Mesenchymal stem cell (in vitro differentiated cells and primary cell): ENCODE measurements around the gene MRFAP1.
A peak's percentile ranks its signal among the peaks of the same experiment; 100 is the strongest.

ENCODE experiments used
- DNase-seq: peaks from one replicate; pipeline ENCODE4 v3.0.0-alpha.2; 2013
- H2AFZ ChIP-seq: one replicate; pipeline ENCODE4 v1.6.1; 2013; ENCODE audit warnings: low read depth, mild to moderate bottlenecking, control low read depth, inconsistent platforms, low read length, moderate library complexity
- H2AK5ac ChIP-seq: 2 replicates; pipeline ENCODE4 v1.6.1; 2013; ENCODE audit warnings: low read length, moderate library complexity, mild to moderate bottlenecking, inconsistent platforms; ENCODE audit not compliant: severe bottlenecking
- H2BK120ac ChIP-seq: one replicate; pipeline ENCODE4 v1.6.1; 2013; ENCODE audit warnings: low read depth, mild to moderate bottlenecking, inconsistent platforms, low read length, moderate library complexity
- H2BK12ac ChIP-seq, 2 experiments: one replicate each; pipeline ENCODE4 v1.6.1; 2013; ENCODE audit warnings: inconsistent platforms in 2 of 2, low read length in 2 of 2, mild to moderate bottlenecking in 2 of 2, moderate library complexity in 2 of 2, control low read depth in 1 of 2
- H2BK15ac ChIP-seq: one replicate; pipeline ENCODE4 v1.6.1; 2013; ENCODE audit warnings: mild to moderate bottlenecking, low read depth, inconsistent platforms; ENCODE audit not compliant: poor library complexity, severe bottlenecking
- H2BK5ac ChIP-seq: 2 replicates; pipeline ENCODE4 v1.6.1; 2013; ENCODE audit warnings: low read depth, mild to moderate bottlenecking, low read length, control low read depth, inconsistent platforms; ENCODE audit not compliant: poor library complexity, severe bottlenecking
- H3K14ac ChIP-seq, 2 experiments: one replicate each; pipeline ENCODE4 v1.6.1; 2013; ENCODE audit warnings: inconsistent platforms in 2 of 2, low read length in 2 of 2, control low read depth in 1 of 2, mild to moderate bottlenecking in 1 of 2, moderate library complexity in 1 of 2
- H3K18ac ChIP-seq, 2 experiments: one replicate each; pipeline ENCODE4 v1.6.1; 2013; ENCODE audit warnings: inconsistent platforms in 2 of 2, low read length in 2 of 2, control low read depth in 1 of 2, low read depth in 1 of 2, mild to moderate bottlenecking in 1 of 2
- H3K23ac ChIP-seq, 2 experiments: one replicate each; pipeline ENCODE4 v1.6.1; 2013; ENCODE audit warnings: inconsistent platforms in 2 of 2, low read length in 2 of 2, mild to moderate bottlenecking in 2 of 2, moderate library complexity in 2 of 2, control low read depth in 1 of 2
- H3K27ac ChIP-seq: 2 replicates; pipeline ENCODE4 v1.5.1; 2013; ENCODE audit warnings: mild to moderate bottlenecking, moderate library complexity, low read length, control low read depth, inconsistent platforms; ENCODE audit not compliant: poor library complexity, severe bottlenecking
- H3K27me3 ChIP-seq, 2 experiments: 2 replicates each; pipeline versions ENCODE4 v1.6.1 to v1.7.0; 2013; ENCODE audit warnings: low read length in 2 of 2, mild to moderate bottlenecking in 2 of 2, moderate library complexity in 2 of 2, control low read depth in 1 of 2, inconsistent platforms in 1 of 2; ENCODE audit not compliant: control insufficient read depth in 1 of 2, insufficient read depth in 1 of 2
- H3K36me3 ChIP-seq, 2 experiments: 2 replicates each; pipeline versions ENCODE4 v1.6.1 to v1.7.0; 2013; ENCODE audit warnings: low read length in 2 of 2, control low read depth in 1 of 2, inconsistent platforms in 1 of 2, low read depth in 1 of 2, mild to moderate bottlenecking in 1 of 2; ENCODE audit not compliant: insufficient read depth in 2 of 2, control insufficient read depth in 1 of 2
- H3K4ac ChIP-seq, 2 experiments: one replicate each; pipeline ENCODE4 v1.6.1; 2013; ENCODE audit warnings: inconsistent platforms in 2 of 2, low read length in 2 of 2, mild to moderate bottlenecking in 2 of 2, moderate library complexity in 2 of 2, control low read depth in 1 of 2, low read depth in 1 of 2
- H3K4me1 ChIP-seq: 2 replicates; pipeline ENCODE4 v1.6.1; 2013; ENCODE audit warnings: low read depth, low read length, control low read depth; ENCODE audit not compliant: control insufficient read depth, insufficient read depth
- H3K4me2 ChIP-seq: 2 replicates; pipeline ENCODE4 v1.6.1; 2013; ENCODE audit warnings: low read length, mild to moderate bottlenecking, inconsistent platforms; ENCODE audit not compliant: poor library complexity, severe bottlenecking
- H3K4me3 ChIP-seq, 2 experiments: 2 replicates each; pipeline versions ENCODE4 v1.5.1 to v1.7.0; 2013; ENCODE audit warnings: low read length in 2 of 2, mild to moderate bottlenecking in 2 of 2, control low read depth in 1 of 2, low read depth in 1 of 2; ENCODE audit not compliant: insufficient read depth in 1 of 2
- H3K79me1 ChIP-seq: replicated peaks from 2 replicates; pipeline ENCODE4 v1.6.1; 2013; ENCODE audit warnings: mild to moderate bottlenecking, control low read depth, low read length, inconsistent platforms; ENCODE audit not compliant: poor library complexity, severe bottlenecking
- H3K9ac ChIP-seq: 2 replicates; pipeline ENCODE4 v1.7.0; 2013; ENCODE audit warnings: mild to moderate bottlenecking, low read length, moderate library complexity
- H3K9me3 ChIP-seq: 2 replicates; pipeline ENCODE4 v1.7.0; 2013; ENCODE audit warnings: mild to moderate bottlenecking, low read length; ENCODE audit not compliant: control insufficient read depth
- H4K8ac ChIP-seq: one replicate; pipeline ENCODE4 v1.6.1; 2013; ENCODE audit warnings: inconsistent platforms, mild to moderate bottlenecking, low read length, moderate library complexity
- H4K91ac ChIP-seq: one replicate; pipeline ENCODE4 v1.6.1; 2013; ENCODE audit warnings: mild to moderate bottlenecking, low read length, inconsistent platforms
- WGBS: methylation state at CpG from one replicate; pipeline ENCODE4 v1.1.7; 2013; ENCODE audit warnings: mixed read lengths; 5-methylcytosine and 5-hydroxymethylcytosine counted together

MRFAP1 gene

DNA sequence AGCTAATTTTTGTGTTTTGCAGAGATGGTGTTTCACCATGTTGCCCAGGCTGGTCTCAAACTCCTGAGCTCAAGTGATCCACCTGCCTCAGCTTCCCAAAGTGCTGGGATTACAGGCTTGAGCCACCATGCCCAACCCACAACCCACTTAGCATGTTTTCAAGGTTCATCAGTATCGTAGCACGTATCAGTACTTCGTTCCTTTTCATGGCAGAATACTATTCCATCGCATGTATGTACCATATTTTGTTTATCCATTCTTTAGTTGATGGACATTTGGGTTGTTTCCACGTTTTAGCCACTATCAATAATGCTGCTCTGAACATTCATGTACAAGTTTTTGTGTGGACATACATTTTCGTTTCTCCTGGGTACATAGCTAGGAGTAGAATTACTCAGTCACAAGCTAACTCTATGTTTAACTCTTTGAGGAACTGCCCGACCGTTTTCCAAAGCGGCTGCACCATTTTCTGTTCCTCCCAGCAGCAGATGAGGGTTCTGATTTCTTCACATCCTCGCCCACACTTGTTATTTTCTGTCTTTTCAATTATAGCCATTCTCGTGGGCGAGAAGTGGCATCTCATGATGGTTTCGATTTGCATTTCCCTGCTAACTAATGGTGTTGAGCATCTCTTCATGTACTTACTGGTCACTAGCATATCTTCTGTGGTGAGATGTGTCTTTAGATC is 33.0 kb upstream of the MRFAP1 start:
- H2BK15ac ChIP-seq = no peak overlapping the region
- no peak overlapping the region for H3K4me2 ChIP-seq
- no peak overlapping the region for H3K4ac ChIP-seq
- H4K8ac ChIP-seq = no peak overlapping the region
- no peak overlapping the region for H3K27ac ChIP-seq
- no peak overlapping the region for H2BK120ac ChIP-seq
- H3K14ac ChIP-seq = no peak overlapping the region
- peaks cover 73 to 76% of the 10 kb centered on the region in 2 experiments for H3K36me3 ChIP-seq
- peaks cover 15% of the 10 kb centered on the region for H3K9me3 ChIP-seq
- H3K4me3 ChIP-seq = no peak overlapping the region
- H2BK12ac ChIP-seq = no peak overlapping the region
- H3K79me1 ChIP-seq = no peaks in the 10 kb centered on the region
- H3K27me3 ChIP-seq = no peaks in the 10 kb centered on the region
- DNase-seq = no peak
- no peak overlapping the region for H2AK5ac ChIP-seq
- H2BK5ac ChIP-seq = no peak overlapping the region
- no peak overlapping the region for H3K9ac ChIP-seq
- no peak overlapping the region for H3K23ac ChIP-seq
- H3K4me1 ChIP-seq = no peaks in the 10 kb centered on the region
- no peak overlapping the region for H3K18ac ChIP-seq
- H2AFZ ChIP-seq = no peak overlapping the region
- WGBS = 91% methylated on average over 11 of the region's 13 CpGs
- no peak overlapping the region for H4K91ac ChIP-seq

DNA sequence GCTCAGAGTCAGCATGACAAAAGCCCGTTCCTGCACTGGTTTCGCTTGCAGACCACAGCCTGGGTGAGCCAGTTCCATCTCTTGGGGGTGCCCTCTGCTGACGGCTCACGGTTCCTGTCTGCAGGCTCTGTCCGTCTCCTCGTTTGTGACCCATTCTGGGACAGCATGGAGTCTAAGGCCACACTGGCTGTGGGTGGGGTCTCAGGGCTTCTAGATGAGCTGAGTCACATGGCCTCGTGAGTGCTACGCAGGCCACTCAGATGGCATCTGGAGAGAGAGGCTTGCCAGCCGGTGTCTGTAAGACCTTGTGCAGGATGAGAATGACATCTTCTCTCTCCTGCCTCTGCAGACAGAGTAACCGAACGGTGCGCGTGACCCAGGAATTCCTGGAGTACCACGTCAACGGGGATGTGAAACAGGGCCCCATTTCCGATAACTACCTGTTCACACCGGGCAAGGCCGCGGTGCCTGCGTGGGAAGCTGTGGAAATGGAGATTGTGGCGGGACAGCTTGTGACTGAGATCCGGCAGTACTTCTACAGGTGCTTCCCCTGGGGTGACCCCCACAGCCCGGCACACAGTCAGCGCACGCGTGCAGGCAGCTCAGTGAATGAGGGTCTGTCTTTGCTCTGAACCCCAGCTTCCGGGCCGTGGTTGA is 31.6 kb upstream of the MRFAP1 start:
- no peak overlapping the region for H2AK5ac ChIP-seq
- H2BK12ac ChIP-seq = no peak overlapping the region
- H4K8ac ChIP-seq = no peak overlapping the region
- H3K36me3 ChIP-seq = peaks cover 70 to 74% of the 10 kb centered on the region in 2 experiments
- H3K14ac ChIP-seq = no peak overlapping the region
- H3K4me1 ChIP-seq = no peaks in the 10 kb centered on the region
- H3K9me3 ChIP-seq = peaks cover 15% of the 10 kb centered on the region
- H3K79me1 ChIP-seq = no peaks in the 10 kb centered on the region
- H2AFZ ChIP-seq = no peak overlapping the region
- no peak overlapping the region for H2BK15ac ChIP-seq
- no peak for DNase-seq
- H3K4me2 ChIP-seq = no peak overlapping the region
- H3K4me3 ChIP-seq = no peak overlapping the region
- no peak overlapping the region for H2BK120ac ChIP-seq
- H3K27ac ChIP-seq = no peak overlapping the region
- no peak overlapping the region for H3K9ac ChIP-seq
- no peak overlapping the region for H3K23ac ChIP-seq
- no peak overlapping the region for H3K4ac ChIP-seq
- H4K91ac ChIP-seq = no peak overlapping the region
- no peaks in the 10 kb centered on the region for H3K27me3 ChIP-seq
- 90% methylated on average over 28 of the region's 28 CpGs for WGBS
- H2BK5ac ChIP-seq = no peak overlapping the region
- H3K18ac ChIP-seq = no peak overlapping the region

DNA sequence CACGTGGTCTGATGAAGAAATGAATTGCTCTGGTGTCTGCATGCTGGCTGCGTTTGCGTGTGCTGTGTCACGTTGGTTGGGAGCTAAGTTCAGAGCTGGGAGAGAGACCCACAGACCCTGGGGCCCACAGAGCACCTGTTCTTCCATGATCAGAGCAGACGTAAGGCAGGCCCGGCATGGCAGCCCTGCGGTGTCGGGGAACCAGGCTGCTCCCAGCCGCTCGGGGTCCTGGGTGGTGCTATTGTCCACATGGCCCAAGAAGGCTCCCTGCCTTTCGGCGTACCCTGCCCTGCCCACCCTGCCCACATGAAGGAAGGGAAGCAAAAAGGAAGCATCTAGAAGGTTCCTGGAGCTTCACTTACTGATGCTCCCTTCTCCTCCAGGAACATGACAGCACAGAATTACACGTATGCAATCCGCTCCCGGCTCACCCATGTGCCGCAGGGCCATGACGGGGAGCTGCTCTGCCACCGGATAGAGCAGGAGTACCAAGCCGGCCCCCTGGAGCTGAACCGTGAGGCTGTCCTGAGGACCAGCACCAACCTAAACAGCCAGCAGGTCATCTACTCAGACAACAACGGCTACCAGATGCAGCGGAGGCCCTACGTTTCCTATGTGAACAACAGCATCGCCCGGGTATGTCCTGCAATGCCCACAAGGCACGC is 30.9 kb upstream of the MRFAP1 start:
- Histone ChIP-seq H4K8ac (no peak overlapping the region), H2AFZ (no peak overlapping the region), H3K4ac (no peak overlapping the region), H3K23ac (no peak overlapping the region), H3K4me1 (no peaks in the 10 kb centered on the region), H2AK5ac (no peak overlapping the region), H3K4me3 (no peak overlapping the region), H3K27ac (no peak overlapping the region), H4K91ac (no peak overlapping the region), H3K36me3 (peaks cover 73 to 75% of the 10 kb centered on the region in 2 experiments), H2BK120ac (no peak overlapping the region), H2BK12ac (no peak overlapping the region), H3K9me3 (peaks cover 13% of the 10 kb centered on the region), H3K79me1 (no peaks in the 10 kb centered on the region), H3K27me3 (no peaks in the 10 kb centered on the region), H3K14ac (no peak overlapping the region), H3K9ac (no peak overlapping the region), H3K4me2 (no peak overlapping the region), H3K18ac (no peak overlapping the region), H2BK5ac (no peak overlapping the region), H2BK15ac (no peak overlapping the region)
- DNase-seq = no peak
- WGBS = 94% methylated on average over 26 of the region's 26 CpGs

DNA sequence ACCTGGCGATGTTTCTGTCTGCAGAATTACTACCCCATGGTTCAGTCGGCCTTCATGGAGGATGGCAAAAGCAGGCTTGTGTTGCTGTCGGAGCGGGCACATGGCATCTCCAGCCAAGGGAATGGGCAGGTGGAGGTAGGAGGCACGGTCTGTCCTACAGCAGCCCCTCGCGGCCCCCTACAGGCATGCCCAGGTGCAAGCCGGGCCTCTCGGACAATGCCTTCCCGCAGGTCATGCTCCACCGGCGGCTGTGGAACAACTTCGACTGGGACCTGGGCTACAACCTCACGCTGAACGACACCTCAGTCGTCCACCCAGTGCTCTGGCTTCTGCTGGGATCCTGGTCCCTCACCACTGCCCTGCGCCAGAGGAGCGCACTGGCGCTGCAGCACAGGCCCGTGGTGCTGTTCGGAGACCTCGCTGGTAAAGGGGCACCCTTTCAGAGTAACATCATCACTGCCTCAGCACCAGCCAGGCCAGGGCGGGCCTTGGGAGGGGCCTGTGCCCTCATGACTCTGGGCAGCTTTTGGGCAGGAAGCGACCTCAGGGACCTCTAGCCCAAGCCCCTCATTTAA is 29.5 kb upstream of the MRFAP1 start:
- no peak overlapping the region for H2BK120ac ChIP-seq
- H3K27ac ChIP-seq = no peak overlapping the region
- H4K8ac ChIP-seq = no peak overlapping the region
- H2BK12ac ChIP-seq = no peak overlapping the region
- peak overlapping the region; percentile 57 for H4K91ac ChIP-seq
- peaks cover 68 to 74% of the 10 kb centered on the region in 2 experiments for H3K36me3 ChIP-seq
- H3K27me3 ChIP-seq = no peaks in the 10 kb centered on the region
- no peak overlapping the region for H2AK5ac ChIP-seq
- H3K23ac ChIP-seq = no peak overlapping the region
- no peak overlapping the region for H3K4ac ChIP-seq
- H3K79me1 ChIP-seq = no peaks in the 10 kb centered on the region
- no peak overlapping the region for H3K14ac ChIP-seq
- H2BK15ac ChIP-seq = no peak overlapping the region
- H3K9me3 ChIP-seq = peaks cover under 1% of the 10 kb centered on the region
- no peak overlapping the region for H2BK5ac ChIP-seq
- no peak overlapping the region for H3K9ac ChIP-seq
- DNase-seq = no peak
- no peak overlapping the region for H3K4me3 ChIP-seq
- 96% methylated on average over 24 of the region's 24 CpGs for WGBS
- no peak overlapping the region for H3K18ac ChIP-seq
- H2AFZ ChIP-seq = no peak overlapping the region
- no peak overlapping the region for H3K4me2 ChIP-seq
- H3K4me1 ChIP-seq = no peaks in the 10 kb centered on the region
